GM12873 (cell line): ENCODE results near the gene ZFYVE28.

ENCODE experiments used
- TF ChIP-seq, protein P1 (sequence below): IDR thresholded peaks from 2 replicates; pipeline ENCODE4 v1.5.1; 2012; ENCODE audit warnings: low read depth, mild to moderate bottlenecking, moderate library complexity, low read length, control low read depth; ENCODE audit not compliant: insufficient read depth; ENCODE audit errors: missing control alignments

The ZFYVE28 gene

DNA sequence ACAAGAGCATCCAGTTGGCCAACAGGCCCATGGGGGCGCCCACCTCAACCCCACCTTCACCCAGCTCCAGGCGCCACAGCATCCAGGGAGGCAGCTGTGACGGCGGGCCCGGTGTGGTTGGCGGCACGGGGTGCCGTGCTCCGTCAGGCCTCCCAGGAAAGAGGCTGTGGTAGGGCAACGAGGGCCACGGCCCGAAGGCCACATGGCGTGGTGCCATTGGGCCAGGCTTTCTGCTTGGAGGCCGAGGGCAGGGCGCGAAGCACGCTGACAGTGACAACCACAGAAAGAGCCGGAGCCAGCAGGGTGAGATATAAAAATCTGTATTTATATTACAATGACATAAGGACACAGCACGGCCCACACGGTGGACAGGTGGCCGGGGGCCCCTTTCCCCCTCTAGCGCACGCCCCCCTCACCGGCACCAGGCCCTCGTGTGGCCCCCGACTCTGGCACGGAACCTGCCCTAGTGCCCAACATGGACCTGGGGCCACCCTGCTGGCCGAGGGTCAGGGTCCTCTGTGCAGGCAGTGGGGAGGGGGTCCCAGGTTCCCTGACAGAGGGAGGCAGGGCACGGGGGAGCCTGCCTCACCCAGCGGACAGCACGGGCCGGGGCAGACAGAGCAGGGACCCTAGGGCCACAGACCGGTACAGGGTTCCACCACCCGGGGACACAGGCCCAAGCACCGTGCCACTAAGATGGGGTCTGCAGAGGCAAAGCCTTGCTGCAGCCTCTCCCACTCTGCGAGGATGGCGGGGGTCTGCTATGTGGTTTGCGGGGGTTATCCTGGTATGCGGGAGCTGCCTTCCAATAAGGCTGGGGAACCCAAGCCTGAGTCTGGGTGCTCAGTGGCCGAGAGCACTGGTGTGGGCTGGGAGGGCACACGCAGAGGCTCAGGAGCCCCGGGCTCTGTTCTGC lies 171.1 kb downstream of the ZFYVE28 start:
- TF ChIP-seq, protein P1, sequence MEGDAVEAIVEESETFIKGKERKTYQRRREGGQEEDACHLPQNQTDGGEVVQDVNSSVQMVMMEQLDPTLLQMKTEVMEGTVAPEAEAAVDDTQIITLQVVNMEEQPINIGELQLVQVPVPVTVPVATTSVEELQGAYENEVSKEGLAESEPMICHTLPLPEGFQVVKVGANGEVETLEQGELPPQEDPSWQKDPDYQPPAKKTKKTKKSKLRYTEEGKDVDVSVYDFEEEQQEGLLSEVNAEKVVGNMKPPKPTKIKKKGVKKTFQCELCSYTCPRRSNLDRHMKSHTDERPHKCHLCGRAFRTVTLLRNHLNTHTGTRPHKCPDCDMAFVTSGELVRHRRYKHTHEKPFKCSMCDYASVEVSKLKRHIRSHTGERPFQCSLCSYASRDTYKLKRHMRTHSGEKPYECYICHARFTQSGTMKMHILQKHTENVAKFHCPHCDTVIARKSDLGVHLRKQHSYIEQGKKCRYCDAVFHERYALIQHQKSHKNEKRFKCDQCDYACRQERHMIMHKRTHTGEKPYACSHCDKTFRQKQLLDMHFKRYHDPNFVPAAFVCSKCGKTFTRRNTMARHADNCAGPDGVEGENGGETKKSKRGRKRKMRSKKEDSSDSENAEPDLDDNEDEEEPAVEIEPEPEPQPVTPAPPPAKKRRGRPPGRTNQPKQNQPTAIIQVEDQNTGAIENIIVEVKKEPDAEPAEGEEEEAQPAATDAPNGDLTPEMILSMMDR: no peak

DNA sequence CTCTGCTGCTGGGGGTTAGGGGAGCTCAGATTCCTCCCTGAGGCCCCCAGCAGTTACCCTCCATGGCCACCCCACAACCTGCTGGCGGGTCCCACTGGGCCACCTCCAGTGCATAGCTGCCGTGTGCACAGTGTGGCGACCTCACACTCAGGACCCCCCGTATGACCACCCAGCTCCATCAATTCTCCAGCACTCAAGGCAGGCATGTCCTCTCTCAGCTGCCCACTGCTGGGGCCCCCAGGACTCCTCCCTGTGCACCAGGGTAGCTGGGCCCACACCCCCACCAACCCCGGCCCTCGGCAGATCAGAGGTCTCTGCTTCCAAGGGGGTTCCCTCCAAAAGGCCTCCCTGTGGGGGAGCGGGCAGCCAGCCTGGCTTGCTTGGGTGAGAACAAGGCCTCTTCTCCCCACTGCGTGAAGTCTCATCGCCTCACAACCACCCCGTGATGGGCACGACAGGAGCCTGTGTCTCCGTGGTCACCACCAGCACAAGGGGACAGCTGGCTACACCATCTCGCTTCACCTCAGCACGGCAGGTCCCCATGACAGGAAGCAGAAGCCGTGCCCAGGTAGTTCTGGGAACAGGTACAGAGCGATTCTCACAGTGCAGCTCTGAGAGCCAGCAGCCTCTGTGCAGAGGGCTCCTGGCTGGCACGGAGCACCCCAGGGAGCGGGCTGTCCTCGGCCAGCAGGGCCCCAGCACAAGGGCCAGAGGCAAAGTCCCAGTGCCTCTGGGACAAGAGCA lies 171.9 kb downstream of the ZFYVE28 start:
- TF ChIP-seq, protein P1: no peak

DNA sequence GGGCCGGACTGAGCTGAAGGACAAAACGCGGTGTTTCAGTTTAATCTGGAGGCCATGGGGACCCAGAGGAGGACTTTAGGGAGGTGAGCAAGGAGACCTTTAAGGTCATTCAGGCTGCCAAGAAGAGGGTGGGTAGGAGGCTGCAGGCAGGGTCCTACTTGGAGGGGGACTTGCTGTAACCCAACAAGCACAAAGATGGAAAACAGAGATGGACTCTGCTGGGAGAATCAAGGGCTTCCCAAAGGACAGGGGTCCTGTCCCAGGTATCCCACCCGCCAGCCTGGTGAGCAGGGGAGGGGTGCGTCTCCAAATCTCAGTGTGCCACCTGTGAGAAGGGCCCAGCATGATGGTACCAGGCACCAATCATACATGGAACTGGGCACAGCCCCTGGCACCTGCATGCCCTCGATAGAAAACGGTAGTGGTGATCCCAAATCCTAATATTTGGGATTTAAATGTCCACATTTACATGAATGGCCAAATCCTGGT lies 172.6 kb downstream of the ZFYVE28 start:
- TF ChIP-seq, protein P1: no peak

DNA sequence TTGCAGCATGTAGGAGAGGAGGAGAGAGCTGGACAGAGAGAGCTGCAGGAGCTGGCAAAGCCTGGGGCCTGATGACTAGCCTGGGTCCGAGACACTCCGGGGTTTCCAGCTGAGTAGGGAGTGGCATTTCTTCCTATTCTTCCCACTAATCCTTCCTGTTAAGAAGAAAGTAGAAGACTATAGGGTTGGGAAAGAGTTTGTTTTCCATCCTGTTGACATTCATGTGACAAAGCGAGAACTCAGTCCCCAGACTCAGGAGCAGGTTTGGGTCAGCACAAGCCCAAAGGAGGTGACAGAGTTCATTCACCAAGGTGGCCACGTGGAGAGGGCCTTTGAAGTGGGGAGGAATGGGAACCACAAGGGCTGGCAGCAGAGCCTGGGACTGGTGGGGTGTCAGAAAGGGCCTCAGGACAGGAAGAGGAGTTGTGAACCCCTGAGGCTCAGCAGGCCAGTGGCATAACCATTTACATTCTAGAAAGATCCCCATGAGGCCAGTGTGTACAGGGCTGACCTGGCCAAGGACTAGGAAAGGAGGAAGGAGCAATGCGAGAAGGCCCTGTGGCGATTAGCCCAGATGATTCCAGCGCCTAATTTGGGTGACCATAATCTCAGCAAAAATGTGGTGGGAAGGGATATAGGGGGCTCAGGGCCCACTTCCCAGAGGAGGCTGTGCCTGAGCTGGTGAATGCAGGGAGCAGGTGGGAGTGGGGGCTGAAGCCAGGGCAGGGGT lies 173.2 kb downstream of the ZFYVE28 start:
- TF ChIP-seq, protein P1: no peak

DNA sequence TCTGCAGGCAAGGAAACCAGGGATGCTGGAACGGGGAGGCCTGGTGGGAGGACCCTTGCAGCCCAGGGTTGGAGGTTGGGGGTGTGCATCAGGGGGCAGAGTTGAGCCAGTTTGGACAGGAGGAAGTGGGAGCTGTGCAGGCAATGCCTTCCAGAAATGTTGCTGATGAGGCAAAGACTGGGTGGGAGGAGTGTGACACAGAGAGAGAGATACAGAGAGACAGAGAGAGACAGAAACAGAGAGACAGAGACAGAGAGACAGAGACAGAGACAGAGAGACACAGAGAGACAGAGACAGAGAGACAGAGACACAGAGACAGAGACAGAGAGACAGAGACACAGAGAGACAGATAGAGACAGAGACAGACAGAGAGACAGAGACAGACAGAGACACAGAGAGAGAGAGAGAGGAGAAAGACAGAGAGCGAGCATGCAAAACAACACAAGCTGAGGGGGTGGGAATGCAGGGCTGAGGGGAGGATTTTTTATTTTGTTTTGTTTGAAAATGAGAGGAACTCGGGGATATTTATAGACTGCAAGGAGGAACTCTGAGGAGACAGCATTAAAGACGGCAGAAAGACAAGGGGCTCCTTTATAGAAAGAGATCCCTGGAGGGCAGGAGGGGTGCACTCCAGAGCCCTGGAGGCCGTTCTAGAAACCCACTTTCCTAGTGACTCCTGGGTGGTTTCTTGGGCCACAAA lies 174.6 kb downstream of the ZFYVE28 start:
- TF ChIP-seq, protein P1: peak; percentile 29

DNA sequence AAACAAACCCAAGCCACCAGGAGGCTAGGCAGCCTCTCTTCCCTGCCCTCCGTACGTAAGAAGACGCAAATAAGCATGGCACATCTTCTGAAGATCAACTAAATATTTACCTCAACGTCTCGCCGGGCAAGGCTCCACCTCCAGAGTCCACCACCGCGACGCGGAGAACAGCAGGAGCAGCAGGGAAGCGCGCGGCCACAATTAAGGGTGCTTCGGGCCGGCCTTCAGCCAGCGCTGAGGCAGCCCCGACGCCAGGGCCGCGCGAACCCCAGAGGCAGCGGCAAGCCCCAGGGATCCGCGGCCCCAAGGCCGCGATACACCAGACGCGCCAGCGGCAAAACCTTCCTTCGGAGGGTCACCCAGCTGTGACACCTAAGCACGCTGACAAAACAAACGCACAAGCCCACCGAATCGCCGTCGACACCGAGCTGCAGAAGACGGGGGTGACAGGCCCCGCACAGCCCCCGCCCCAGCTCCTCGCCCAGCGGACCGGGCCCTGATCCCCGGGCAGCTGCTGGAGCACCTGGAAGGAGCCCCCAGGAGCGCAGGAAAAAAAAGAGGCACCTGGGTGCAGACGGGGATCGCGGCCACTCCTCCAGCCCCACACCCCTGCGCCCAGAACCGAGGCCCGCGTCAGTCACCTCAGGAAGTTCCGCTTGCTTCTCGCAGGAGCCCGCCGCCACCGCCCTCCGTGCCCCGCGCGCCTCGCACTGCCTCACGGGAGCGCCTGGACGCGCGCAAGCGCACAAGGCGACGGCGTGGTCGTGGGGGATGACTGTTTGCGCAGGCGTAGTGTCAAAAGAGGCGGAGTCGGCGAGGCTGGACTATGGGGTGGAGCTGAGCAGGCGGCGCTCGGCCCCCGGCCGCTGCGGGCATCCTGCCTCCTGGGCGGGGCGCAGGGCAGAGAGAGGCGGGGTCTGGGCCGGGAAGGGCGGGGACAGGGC lies 176.8 kb downstream of the ZFYVE28 start, which contains the start of the genes HAUS3 and POLN:
TSS of gene HAUS3 (minus strand) at position 712 of the 944 bp plus-strand sequence. CDS start 1,175 bp downstream, outside the sequence.
TSS of gene POLN (minus strand) at position 712 of the 944 bp plus-strand sequence. CDS start 12,890 bp downstream, outside the sequence.
- TF ChIP-seq, protein P1: no peak
